WTC11 (cell line): ENCODE data around the gene HIPK3. TPM values are rescaled to one million over a fixed set of nuclear protein-coding genes. Genes with fewer than 3 reads are reported as not detected.

Experiments
- ATAC-seq: fragments of 200-7000 bp; cut with Tn5 transposase; 2 replicates; pipeline ENCODE4 v1.10.0; 2021; ENCODE audit warnings: mild to moderate bottlenecking, moderate library complexity
- CTCF ChIA-PET: fragments of 300-600 bp; sonication (Branson Sonifier 250); formaldehyde crosslinking; loops from one replicate; lab custom pipeline; 2021; ENCODE audit warnings: antibody characterized with exemption; lab: Charles Lee
- POLR2A ChIA-PET: fragments of 350-600 bp; sonication (Branson Sonifier 250); formaldehyde crosslinking; loops from one replicate; lab custom pipeline; 2021; ENCODE audit warnings: antibody characterized with exemption; lab: Charles Lee
- DNase-seq: peaks from one replicate; pipeline ENCODE4 v3.0.0; 2021; ENCODE audit warnings: low spot score
- H3K27ac Mint-ChIP-seq: 2 replicates; pipeline ENCODE4 v1.8.0; 2021; ENCODE audit warnings: mixed read lengths
- H3K27me3 Mint-ChIP-seq: 2 replicates; pipeline ENCODE4 v1.8.0; 2021; ENCODE audit warnings: low read depth, mild to moderate bottlenecking, moderate library complexity, mixed read lengths
- H3K36me3 Mint-ChIP-seq: 2 replicates; pipeline ENCODE4 v1.8.0; 2021; ENCODE audit warnings: mixed read lengths
- H3K4me1 Mint-ChIP-seq: 2 replicates; pipeline ENCODE4 v1.8.0; 2022; ENCODE audit warnings: mixed read lengths
- H3K4me3 Mint-ChIP-seq: 2 replicates; pipeline ENCODE4 v1.8.0; 2021; ENCODE audit warnings: mild to moderate bottlenecking, moderate library complexity, mixed read lengths
- H3K9me3 Mint-ChIP-seq: 2 replicates; pipeline ENCODE4 v1.8.0; 2021; ENCODE audit warnings: mixed read lengths
- CBFB ChIP-seq: sonication (generic); formaldehyde crosslinking; IDR thresholded peaks from 2 replicates; pipeline ENCODE4 v1.8.1; 2022; ENCODE audit warnings: mild to moderate bottlenecking, low read depth, missing genetic modification reagents
- E2F1 ChIP-seq: sonication (generic); formaldehyde crosslinking; IDR thresholded peaks from 2 replicates; pipeline ENCODE4 v1.8.0; 2022; ENCODE audit warnings: mild to moderate bottlenecking, missing genetic modification reagents
- JUN ChIP-seq: sonication (generic); formaldehyde crosslinking; IDR thresholded peaks from 2 replicates; pipeline ENCODE4 v1.8.0; 2023; ENCODE audit warnings: mild to moderate bottlenecking, missing genetic modification reagents
- MYBL2 ChIP-seq: sonication (generic); formaldehyde crosslinking; IDR thresholded peaks from 2 replicates; pipeline ENCODE4 v1.8.1; 2023; ENCODE audit warnings: mild to moderate bottlenecking, moderate library complexity, missing genetic modification reagents
- PRRX2 ChIP-seq: fragments of 250-450 bp; sonication (Bioruptor Pico); IDR thresholded peaks from 2 replicates; pipeline ENCODE4 v1.8.0; 2021; ENCODE audit warnings: mild to moderate bottlenecking
- SOX15 ChIP-seq: fragments of 250-450 bp; sonication (Bioruptor Pico); IDR thresholded peaks from 2 replicates; pipeline ENCODE4 v1.9.0; 2021; ENCODE audit warnings: mild to moderate bottlenecking
- TEAD4 ChIP-seq: sonication (generic); formaldehyde crosslinking; IDR thresholded peaks from 2 replicates; pipeline ENCODE4 v1.8.0; 2022; ENCODE audit warnings: mild to moderate bottlenecking, missing genetic modification reagents
- ZMAT4 ChIP-seq: fragments of 250-450 bp; sonication (Bioruptor Pico); IDR thresholded peaks from 2 replicates; pipeline ENCODE4 v1.9.0; 2021; ENCODE audit warnings: mild to moderate bottlenecking
- ZNF121 ChIP-seq: sonication (generic); formaldehyde crosslinking; IDR thresholded peaks from 2 replicates; pipeline ENCODE4 v1.8.0; 2023; ENCODE audit warnings: missing genetic modification reagents
- ZNF138 ChIP-seq: sonication (generic); formaldehyde crosslinking; conservative IDR thresholded peaks from 2 replicates; pipeline ENCODE4 v1.8.1; 2022; ENCODE audit warnings: mild to moderate bottlenecking, moderate library complexity, missing genetic modification reagents
- total RNA-seq: library from RNA; stranded (reverse); gene quantifications from 3 replicates; pipeline ENCODE4 v1.2.3, GENCODE V29; 2021
- TF ChIP-seq, protein P1 (sequence below): fragments of 250-450 bp; sonication (Bioruptor Pico); IDR thresholded peaks from 2 replicates; pipeline ENCODE4 v1.9.0; 2021; ENCODE audit warnings: mild to moderate bottlenecking, borderline replicate concordance
- TF ChIP-seq, protein P2 (sequence below): sonication (generic); formaldehyde crosslinking; IDR thresholded peaks from 2 replicates; pipeline ENCODE4 v1.8.1; 2023; ENCODE audit warnings: mild to moderate bottlenecking, missing genetic modification reagents, moderate library complexity
- TF ChIP-seq, protein P3 (sequence below): sonication (generic); formaldehyde crosslinking; IDR thresholded peaks from 2 replicates; pipeline ENCODE4 v1.8.1; 2023; ENCODE audit warnings: mild to moderate bottlenecking, missing genetic modification reagents, moderate library complexity
- TF ChIP-seq, protein P4 (sequence below): fragments of 250-450 bp; sonication (Bioruptor Pico); IDR thresholded peaks from 2 replicates; pipeline ENCODE4 v1.9.0; 2021; ENCODE audit warnings: mild to moderate bottlenecking

HIPK3 gene
- total RNA-seq, 1 experiment from 2014 or later, result 24.1 TPM

GRCh38 chr11:33207408-33207985, 49.7 kb upstream of the HIPK3 start (continued):
- no peak for TF ChIP-seq ZMAT4 (CRISPR knock-in tag)
- TF ChIP-seq, protein P1, sequence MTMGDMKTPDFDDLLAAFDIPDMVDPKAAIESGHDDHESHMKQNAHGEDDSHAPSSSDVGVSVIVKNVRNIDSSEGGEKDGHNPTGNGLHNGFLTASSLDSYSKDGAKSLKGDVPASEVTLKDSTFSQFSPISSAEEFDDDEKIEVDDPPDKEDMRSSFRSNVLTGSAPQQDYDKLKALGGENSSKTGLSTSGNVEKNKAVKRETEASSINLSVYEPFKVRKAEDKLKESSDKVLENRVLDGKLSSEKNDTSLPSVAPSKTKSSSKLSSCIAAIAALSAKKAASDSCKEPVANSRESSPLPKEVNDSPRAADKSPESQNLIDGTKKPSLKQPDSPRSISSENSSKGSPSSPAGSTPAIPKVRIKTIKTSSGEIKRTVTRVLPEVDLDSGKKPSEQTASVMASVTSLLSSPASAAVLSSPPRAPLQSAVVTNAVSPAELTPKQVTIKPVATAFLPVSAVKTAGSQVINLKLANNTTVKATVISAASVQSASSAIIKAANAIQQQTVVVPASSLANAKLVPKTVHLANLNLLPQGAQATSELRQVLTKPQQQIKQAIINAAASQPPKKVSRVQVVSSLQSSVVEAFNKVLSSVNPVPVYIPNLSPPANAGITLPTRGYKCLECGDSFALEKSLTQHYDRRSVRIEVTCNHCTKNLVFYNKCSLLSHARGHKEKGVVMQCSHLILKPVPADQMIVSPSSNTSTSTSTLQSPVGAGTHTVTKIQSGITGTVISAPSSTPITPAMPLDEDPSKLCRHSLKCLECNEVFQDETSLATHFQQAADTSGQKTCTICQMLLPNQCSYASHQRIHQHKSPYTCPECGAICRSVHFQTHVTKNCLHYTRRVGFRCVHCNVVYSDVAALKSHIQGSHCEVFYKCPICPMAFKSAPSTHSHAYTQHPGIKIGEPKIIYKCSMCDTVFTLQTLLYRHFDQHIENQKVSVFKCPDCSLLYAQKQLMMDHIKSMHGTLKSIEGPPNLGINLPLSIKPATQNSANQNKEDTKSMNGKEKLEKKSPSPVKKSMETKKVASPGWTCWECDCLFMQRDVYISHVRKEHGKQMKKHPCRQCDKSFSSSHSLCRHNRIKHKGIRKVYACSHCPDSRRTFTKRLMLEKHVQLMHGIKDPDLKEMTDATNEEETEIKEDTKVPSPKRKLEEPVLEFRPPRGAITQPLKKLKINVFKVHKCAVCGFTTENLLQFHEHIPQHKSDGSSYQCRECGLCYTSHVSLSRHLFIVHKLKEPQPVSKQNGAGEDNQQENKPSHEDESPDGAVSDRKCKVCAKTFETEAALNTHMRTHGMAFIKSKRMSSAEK (CRISPR knock-in tag), result no peak

DNA sequence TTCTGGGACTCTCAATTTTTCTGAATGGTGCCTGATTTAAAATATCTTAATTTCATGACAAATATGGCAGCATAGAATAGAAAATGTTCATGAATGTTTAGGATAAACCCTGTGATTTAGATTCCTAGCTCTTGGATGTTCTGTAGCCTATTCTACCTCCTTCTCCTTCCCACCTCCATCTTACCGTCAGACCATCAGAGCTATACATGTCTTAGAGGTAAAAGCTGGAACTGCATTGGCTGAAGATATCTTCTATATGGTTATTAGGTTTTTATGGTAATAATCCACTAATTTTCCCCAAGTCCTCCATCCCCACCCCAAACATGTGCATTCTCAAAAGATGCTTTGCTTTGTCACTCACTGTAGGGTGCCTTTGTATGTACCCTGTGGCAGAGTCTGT, 49.0 kb upstream of the HIPK3 start:
- ChIA-PET CTCF (interaction anchor here (0.6 to 1.8 kb wide), 5 partner anchors 20 to 170 kb away, joined by 3 to 4 read pairs (median 3); no protein-coding TSS in a partner anchor), POLR2A (interaction anchor here (0.6 kb wide), 1 partner anchor 126 kb away, joined by 3 read pairs; no protein-coding TSS in a partner anchor)
- no peak overlapping the region for H3K27ac Mint-ChIP-seq
- TF ChIP-seq JUN (CRISPR knock-in tag) (no peak), CBFB (CRISPR knock-in tag) (no peak), PRRX2 (CRISPR knock-in tag) (no peak), MYBL2 (CRISPR knock-in tag) (no peak), ZNF121 (CRISPR knock-in tag) (no peak), SOX15 (no peak), ZNF138 (CRISPR knock-in tag) (no peak)
- TF ChIP-seq, protein P2, sequence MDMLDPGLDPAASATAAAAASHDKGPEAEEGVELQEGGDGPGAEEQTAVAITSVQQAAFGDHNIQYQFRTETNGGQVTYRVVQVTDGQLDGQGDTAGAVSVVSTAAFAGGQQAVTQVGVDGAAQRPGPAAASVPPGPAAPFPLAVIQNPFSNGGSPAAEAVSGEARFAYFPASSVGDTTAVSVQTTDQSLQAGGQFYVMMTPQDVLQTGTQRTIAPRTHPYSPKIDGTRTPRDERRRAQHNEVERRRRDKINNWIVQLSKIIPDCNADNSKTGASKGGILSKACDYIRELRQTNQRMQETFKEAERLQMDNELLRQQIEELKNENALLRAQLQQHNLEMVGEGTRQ (CRISPR knock-in tag), result no peak
- no peak overlapping the region for H3K4me3 Mint-ChIP-seq
- ATAC-seq, result no peak
- H3K9me3 Mint-ChIP-seq, result peaks cover 4% of the 10 kb centered on the region; the same call in 1 of the 2 replicates
- H3K4me1 Mint-ChIP-seq, result 0 out of 2 replicates have a peak, but pooled peaks cover 2% of the 10 kb centered on the region
- no peaks in the 10 kb centered on the region for H3K36me3 Mint-ChIP-seq
- H3K27me3 Mint-ChIP-seq, result no peaks in the 10 kb centered on the region
- DNase-seq, result no peak

DNA sequence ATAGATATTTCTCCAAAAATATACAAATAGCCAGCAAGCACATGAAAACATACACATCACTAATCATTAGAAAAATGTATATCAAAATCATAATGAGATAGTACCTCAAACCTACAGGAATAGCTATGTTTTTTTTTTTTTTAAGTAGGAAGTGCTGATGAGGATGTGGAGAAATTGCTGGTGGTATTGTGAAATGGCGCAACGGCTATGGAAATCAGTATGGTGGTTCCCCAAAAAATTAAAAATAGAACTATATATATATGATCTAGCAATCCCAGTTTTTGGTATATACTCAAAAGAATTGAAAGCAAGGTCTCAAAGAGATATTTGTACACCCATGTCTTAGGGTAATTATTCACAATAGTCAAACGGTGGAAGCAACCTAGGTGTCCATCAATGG, 46.0 kb upstream of the HIPK3 start:
- no peak for TF ChIP-seq TEAD4
- TF ChIP-seq, protein P3, sequence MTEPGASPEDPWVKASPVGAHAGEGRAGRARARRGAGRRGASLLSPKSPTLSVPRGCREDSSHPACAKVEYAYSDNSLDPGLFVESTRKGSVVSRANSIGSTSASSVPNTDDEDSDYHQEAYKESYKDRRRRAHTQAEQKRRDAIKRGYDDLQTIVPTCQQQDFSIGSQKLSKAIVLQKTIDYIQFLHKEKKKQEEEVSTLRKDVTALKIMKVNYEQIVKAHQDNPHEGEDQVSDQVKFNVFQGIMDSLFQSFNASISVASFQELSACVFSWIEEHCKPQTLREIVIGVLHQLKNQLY (CRISPR knock-in tag), result no peak
- no peak for TF ChIP-seq ZMAT4 (CRISPR knock-in tag)
- TF ChIP-seq, protein P4, sequence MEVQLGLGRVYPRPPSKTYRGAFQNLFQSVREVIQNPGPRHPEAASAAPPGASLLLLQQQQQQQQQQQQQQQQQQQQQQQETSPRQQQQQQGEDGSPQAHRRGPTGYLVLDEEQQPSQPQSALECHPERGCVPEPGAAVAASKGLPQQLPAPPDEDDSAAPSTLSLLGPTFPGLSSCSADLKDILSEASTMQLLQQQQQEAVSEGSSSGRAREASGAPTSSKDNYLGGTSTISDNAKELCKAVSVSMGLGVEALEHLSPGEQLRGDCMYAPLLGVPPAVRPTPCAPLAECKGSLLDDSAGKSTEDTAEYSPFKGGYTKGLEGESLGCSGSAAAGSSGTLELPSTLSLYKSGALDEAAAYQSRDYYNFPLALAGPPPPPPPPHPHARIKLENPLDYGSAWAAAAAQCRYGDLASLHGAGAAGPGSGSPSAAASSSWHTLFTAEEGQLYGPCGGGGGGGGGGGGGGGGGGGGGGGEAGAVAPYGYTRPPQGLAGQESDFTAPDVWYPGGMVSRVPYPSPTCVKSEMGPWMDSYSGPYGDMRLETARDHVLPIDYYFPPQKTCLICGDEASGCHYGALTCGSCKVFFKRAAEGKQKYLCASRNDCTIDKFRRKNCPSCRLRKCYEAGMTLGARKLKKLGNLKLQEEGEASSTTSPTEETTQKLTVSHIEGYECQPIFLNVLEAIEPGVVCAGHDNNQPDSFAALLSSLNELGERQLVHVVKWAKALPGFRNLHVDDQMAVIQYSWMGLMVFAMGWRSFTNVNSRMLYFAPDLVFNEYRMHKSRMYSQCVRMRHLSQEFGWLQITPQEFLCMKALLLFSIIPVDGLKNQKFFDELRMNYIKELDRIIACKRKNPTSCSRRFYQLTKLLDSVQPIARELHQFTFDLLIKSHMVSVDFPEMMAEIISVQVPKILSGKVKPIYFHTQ, result no peak
- TF ChIP-seq E2F1 (CRISPR knock-in tag), result no peak
- TF ChIP-seq, protein P2 (CRISPR knock-in tag), result no peak
- DNase-seq (no peak), ATAC-seq (no peak)
- H3K27ac Mint-ChIP-seq, result no peak overlapping the region
- 0 out of 2 replicates have a peak, but pooled peaks cover 2% of the 10 kb centered on the region for H3K4me1 Mint-ChIP-seq
- POLR2A ChIA-PET, result no interaction called here
- peaks cover 9% of the 10 kb centered on the region; the same call in 1 of the 2 replicates for H3K9me3 Mint-ChIP-seq
- H3K36me3 Mint-ChIP-seq, result no peaks in the 10 kb centered on the region
- H3K4me3 Mint-ChIP-seq, result no peak overlapping the region
- no peaks in the 10 kb centered on the region for H3K27me3 Mint-ChIP-seq
- CTCF ChIA-PET, result no interaction called here
